Activated CD4-positive, alpha-beta T cell treated with anti-CD3 and anti-CD28 coated beads for 4 hours (primary cell): ENCODE data around the gene SLC7A5.
"Not testable (repeated sequence)": the region's sequence is repeated elsewhere in the genome, so short reads cannot be mapped to it uniquely, and the experiment has no call there.

Experiments
- DNase-seq, 2 donors: peaks; one replicate each; pipeline ENCODE4 v3.0.0-alpha.2; 2020

Gene SLC7A5

GRCh38 chr16:87832137-87832527 is 37.2 kb downstream of the SLC7A5 start:
- DNase-seq = peak in 1 of 2 donors; percentile 11

GRCh38 chr16:87831421-87832136 is 37.7 kb downstream of the SLC7A5 start:
- peak in 1 of 2 donors; percentile 15 for DNase-seq

- DNase-seq = peak in 1 of 2 donors; percentile 22
These were observed 38.5 kb downstream of the SLC7A5 start for GRCh38 chr16:87830673-87831420.

- DNase-seq = peak; percentile 12 to 19
These were observed 39.2 kb downstream of the SLC7A5 start for GRCh38 chr16:87829988-87830672.

GRCh38 chr16:87829622-87829980 is 39.7 kb downstream of the SLC7A5 start:
- DNase-seq = peak; percentile 14 to 31

GRCh38 chr16:87828907-87829621 is 40.2 kb downstream of the SLC7A5 start:
- DNase-seq = peak; percentile 27 to 31

GRCh38 chr16:87828071-87828906 is 41.0 kb downstream of the SLC7A5 start:
- peak; percentile 35 to 59 for DNase-seq

- DNase-seq = peak in 1 of 2 donors; percentile 6
These were observed 41.8 kb downstream of the SLC7A5 start for GRCh38 chr16:87827588-87827915.

- peak; percentile 42 to 50 for DNase-seq
These were observed 42.3 kb downstream of the SLC7A5 start for GRCh38 chr16:87826798-87827587.

GRCh38 chr16:87826407-87826797 is 42.9 kb downstream of the SLC7A5 start:
- DNase-seq = not testable (repeated sequence)

- not testable (repeated sequence) for DNase-seq
These were observed 43.5 kb downstream of the SLC7A5 start for GRCh38 chr16:87825842-87826120.

- peak in 1 of 2 donors; percentile 10 for DNase-seq
These were observed 44.1 kb downstream of the SLC7A5 start for GRCh38 chr16:87824991-87825841.

GRCh38 chr16:87824016-87824990 is 45.0 kb downstream of the SLC7A5 start:
- DNase-seq = peak in 1 of 2 donors; percentile 17

- no peak for DNase-seq
These were observed 46.0 kb downstream of the SLC7A5 start for GRCh38 chr16:87823181-87823929.

GRCh38 chr16:87822108-87822970 is 47.0 kb downstream of the SLC7A5 start:
- no peak for DNase-seq

- no peak for DNase-seq
These were observed 47.8 kb downstream of the SLC7A5 start for GRCh38 chr16:87821376-87822107.

- DNase-seq = no peak
These were observed 49.3 kb downstream of the SLC7A5 start for GRCh38 chr16:87819983-87820382.
